AG08396 (cell line): ENCODE measurements around the gene RNASE7.

ENCODE experiments used
- DNase-seq: peaks from one replicate; pipeline ENCODE4 v3.0.0; 2012; ENCODE audit warnings: low spot score, mixed read lengths

Gene RNASE7

GRCh38 chr14:21087294-21088091 is 45.3 kb downstream of the RNASE7 start:
- DNase-seq: peak; percentile 92

DNA sequence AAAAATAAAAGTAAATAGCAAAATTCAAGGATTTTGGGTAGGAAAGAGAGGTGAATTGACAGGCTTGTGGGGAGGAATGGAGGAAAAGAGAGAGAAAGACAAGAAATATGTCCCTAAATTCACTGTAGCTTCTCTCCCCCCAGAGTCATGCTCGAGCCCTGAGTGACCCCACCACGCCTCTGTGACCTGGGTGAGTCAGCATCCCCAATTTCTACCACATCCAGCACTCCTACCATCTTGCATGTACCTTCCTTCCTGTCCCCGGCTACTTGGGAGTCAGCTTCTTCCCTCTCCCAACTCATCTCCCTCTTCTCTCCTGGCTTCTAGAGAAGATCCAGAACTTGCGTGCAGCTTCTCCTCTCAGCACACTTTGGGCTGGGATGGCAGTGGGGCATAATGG is 46.5 kb downstream of the RNASE7 start:
- no peak for DNase-seq

DNA sequence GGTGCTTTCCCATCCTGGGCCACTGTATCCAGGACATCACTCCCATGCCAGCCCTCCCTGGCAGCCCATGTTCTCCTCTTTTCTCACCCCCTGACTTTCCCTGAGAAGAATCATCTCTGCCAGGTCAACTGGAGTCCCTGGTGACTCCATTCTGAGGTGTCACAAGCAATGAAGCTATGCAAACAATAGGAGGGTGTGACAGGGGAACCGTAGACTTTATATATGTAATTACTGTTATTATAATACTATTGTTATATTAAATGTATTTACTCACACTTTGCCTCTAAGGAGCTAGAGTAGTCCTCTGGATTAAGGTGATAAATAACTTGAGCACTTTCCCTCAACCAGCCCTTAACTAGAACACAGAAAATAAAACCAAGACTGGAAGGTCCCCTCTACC is 47.1 kb downstream of the RNASE7 start:
- no peak for DNase-seq

DNA sequence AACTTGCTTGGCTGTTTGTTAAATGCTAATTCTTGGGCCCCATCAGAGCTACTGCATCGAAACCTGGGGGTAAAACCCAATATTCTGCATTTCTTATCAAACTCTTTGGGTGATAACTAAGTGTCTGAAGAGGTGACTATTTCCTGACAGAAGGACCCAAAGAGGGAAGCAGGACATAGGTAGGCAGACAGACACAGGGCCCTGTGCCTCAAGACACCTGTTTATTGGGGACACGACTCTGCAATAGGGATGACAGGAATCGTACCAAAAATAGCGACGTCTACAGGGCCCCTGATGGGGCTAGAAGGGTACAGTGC is 47.7 kb downstream of the RNASE7 start:
- DNase-seq: no peak

DNA sequence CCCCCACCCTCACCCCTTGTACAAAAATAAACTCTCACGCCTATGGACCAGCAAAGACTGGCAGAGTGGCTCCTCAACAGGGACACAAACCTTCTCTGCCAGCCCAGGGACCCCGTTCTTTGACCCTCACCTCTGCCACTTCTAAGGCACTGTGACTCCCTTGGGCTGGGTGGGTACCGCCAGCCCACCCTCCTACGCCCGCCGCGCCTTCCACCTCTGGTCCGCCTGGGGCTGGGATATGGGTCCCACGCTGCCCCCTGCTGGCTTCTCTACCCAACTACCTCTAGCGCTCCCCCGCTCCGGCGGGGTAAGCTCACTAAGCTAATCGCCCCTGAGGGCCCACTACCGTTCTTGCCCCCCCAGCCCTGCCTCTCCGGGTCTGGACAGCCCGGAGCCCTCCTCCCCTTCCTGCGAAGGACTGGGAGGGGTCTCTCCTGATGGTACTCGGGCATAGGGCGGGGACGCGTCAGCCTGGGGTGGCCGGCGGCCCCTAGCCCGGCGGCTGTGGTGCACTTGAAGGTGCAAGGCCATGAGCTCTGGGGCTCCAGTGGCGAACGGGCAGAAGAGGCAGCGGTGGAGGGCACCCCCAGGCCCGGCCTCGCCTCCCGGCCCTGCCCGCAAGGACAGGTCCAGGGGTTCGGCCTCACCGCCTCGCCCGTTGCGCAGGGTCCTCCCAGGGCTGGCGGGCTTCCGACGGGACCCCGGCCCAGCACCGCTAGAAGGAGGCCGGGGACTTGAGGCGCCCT is 48.2 kb downstream of the RNASE7 start:
- no peak for DNase-seq

DNA sequence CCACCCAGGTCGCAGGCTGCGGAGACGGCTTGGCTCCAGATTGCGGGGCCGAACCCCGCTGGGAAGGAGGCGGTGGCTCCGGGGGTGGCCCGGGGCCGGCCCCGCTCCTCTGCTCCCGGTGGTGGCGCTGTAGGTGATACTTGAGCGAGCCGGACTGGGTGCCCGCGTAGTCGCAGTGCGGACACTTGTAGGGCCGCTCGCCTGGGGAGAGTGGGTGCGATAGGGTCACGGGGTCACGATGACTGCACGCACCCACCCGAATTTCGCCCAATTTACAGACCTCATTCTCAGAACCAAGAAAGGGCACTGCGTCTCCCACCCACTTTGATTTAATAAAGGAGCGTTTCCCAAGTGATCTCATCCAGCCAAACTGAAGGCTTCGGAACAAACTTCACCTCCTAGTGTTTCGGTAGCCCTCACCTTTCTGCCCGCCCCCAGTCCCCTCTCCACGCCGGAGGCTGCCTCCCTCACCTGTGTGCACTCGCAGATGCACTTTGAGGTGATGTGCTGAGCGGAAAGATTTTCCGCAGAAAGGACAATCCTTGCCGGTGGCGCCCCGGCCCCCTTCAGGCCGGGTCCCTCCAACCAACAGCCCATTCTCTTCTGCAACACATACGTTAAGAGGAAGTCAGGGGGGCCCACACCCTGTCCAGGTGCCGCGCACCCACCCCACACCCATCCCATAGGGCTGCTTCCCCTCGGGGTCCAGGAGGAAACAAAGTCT is 48.9 kb downstream of the RNASE7 start:
- no peak for DNase-seq

DNA sequence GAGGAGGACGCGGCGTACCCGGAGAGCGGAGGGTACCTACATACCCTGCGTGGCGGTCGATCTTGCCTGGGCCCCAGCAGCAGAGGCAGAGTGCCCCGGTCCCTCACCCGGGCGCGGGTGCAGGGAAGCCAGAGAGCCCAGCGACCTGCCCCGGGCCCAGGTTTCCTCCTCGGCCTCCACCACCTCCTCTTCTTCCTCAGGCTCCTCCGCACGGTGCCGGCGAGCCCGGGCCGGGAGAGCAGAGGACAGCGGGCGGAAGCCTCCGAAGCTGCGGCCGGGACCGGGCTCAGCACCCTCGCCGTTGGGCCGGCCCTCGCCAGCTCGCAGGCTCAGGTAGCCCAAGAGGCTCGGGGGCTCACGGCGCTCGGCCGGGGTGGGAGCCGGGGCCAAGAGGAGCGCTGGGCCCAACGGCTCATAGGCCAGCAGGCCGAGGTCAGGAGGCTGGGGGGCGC is 49.7 kb downstream of the RNASE7 start:
- DNase-seq: no peak

- peak; percentile 93 for DNase-seq
These were observed 50.3 kb downstream of the RNASE7 start for GRCh38 chr14:21092273-21093011.

DNA sequence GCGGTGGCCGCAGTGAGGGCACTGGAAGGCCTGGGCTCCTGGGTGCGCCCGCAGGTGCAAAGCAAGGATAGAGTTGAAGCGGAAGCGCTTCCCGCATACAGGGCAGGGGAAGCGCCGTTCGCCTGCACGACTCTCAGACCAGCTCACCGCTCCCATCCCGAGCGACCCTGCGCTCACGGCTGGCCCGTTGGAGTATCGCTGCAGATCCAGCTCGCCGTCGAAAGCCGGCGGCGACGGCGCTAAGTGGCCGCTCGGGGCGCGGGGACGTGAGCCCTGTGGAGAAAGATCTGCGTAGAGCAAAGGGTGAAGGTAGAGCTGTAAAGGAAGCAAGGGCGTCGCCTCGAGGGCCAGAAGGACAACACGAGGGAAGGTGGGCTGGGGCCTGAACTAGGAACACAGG is 50.9 kb downstream of the RNASE7 start:
- DNase-seq: no peak
